ENCODE results near the gene JUNB.
A peak's percentile ranks its signal among the peaks of the same experiment; 100 is the strongest.

GRCh38 chr19:12806242-12807081 lies 15.2 kb downstream of the JUNB start, which contains the start of gene RNASEH2A:
- TF ChIP-seq TBL1XR1 (IDR thresholded peaks at IDR 0.05; ENCODE audit: low read depth, low read length) (0 out of 2 replicates have a peak, but pooled peaks have one; percentile 15), RAD21 (IDR thresholded peaks at IDR 0.05; ENCODE audit: insufficient read depth, low read depth, low read length) (no peak), JUND (IDR thresholded peaks at IDR 0.05; ENCODE audit: low read depth, low read length) (peak; percentile 1; the same call in 1 of the 2 replicates)

Data from GM12878 (cell line).